GM12891 (cell line): Measurements from ENCODE around the gene TMEM119.
"Not testable (repeated sequence)": the region's sequence is repeated elsewhere in the genome, so short reads cannot be mapped to it uniquely, and the experiment has no call there.

Source experiments
- DNase-seq: peaks from one replicate; pipeline ENCODE4 v3.0.0; 2011; ENCODE audit warnings: low spot score; ENCODE audit not compliant: insufficient read length
- FAIRE-seq: peaks from 2 replicates; lab custom pipeline; 2011; peaks lifted over from hg19 to GRCh38; lab: Jason Lieb, UNC
- PAX5 ChIP-seq: IDR thresholded peaks from 2 replicates; pipeline ENCODE4 v1.6.1; 2011; ENCODE audit warnings: low read length, moderate library complexity, mild to moderate bottlenecking; ENCODE audit not compliant: insufficient read depth, severe bottlenecking
- POLR2A ChIP-seq: IDR thresholded peaks from 2 replicates; pipeline ENCODE4 v1.6.1; 2011; ENCODE audit warnings: low read depth, low read length, control low read depth
- POLR2AphosphoS5 ChIP-seq: IDR thresholded peaks from 2 replicates; pipeline ENCODE4 v1.6.1; 2011; ENCODE audit warnings: low read depth, low read length, control low read depth
- POU2F2 ChIP-seq: IDR thresholded peaks from 2 replicates; pipeline ENCODE4 v1.6.1; 2011; ENCODE audit warnings: low read depth, mild to moderate bottlenecking, control low read depth, low read length, moderate library complexity
- SPI1 ChIP-seq: IDR thresholded peaks from 2 replicates; pipeline ENCODE4 v1.6.1; 2011; ENCODE audit warnings: low read depth, low read length, control low read depth
- TAF1 ChIP-seq: IDR thresholded peaks from 2 replicates; pipeline ENCODE4 v1.6.1; 2011; ENCODE audit warnings: low read depth, low read length, control low read depth

The TMEM119 gene

GRCh38 chr12:108592033-108592909, 5.6 kb downstream of the TMEM119 start:
- FAIRE-seq, result no peak
- no peak for TF ChIP-seq POLR2AphosphoS5
- TF ChIP-seq POU2F2, result no peak
- no peak for TF ChIP-seq POLR2A
- TF ChIP-seq SPI1, result no peak
- TF ChIP-seq TAF1, result no peak
- no peak for TF ChIP-seq PAX5
- DNase-seq, result no peak

DNA sequence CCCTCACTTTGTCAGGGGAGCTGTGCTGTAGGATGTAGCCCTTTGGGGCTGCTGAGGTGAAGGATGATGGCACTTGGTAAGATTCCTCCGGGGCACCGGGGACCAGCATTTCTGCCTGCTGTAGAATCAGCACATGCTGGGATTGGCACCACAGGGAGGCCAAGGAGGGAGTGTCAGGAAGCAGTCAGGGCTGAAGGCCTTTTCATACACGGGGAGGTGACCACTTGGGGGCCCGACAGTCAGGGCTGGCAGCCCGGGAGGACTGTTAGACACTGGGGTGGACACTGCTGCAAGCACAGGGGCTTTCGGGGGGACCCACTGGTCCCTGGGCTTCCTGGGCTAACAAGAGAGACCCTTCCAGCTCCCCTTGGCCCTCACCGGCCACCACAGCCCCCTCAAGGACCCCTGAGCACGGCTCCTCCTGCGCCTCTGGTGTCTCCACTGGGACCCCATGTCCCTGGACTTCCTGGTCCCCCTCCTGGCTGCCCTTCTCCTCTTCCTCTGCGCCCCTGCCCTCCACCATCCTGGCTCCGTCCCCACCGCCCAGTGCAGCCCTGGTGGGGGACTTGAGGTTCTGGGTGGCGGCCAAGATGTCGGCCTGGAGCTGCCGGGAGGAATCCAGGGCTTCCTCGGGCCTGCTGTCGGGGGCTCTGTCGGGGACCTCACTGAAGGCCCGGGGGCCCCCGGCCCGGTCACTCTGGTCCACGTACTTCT, 6.5 kb downstream of the TMEM119 start:
- DNase-seq, result no peak
- no peak for FAIRE-seq
- TF ChIP-seq POLR2A (no peak), POLR2AphosphoS5 (no peak), TAF1 (no peak), POU2F2 (no peak), SPI1 (no peak), PAX5 (no peak)

DNA sequence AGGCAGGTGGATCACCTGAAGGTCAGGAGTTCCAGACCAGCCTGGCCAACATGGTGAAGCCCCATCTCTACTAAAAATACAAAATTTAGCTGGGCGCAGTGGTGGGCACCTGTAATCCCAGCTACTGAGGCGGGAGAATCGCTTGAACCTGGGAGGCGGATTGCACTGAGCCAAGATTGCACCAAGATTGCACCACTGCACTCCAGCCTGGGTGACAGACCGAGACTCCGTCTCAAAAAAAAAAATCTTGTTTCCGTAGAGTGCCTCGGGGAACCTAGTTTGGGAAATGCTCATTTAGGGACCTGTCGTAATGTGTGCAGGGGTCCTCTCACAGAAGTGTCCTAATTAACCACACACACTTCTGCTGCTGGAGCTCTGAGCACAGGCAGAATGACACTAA, 7.4 kb downstream of the TMEM119 start:
- FAIRE-seq, DNase-seq: not testable (repeated sequence)

- TF ChIP-seq POLR2A (no peak), POLR2AphosphoS5 (no peak), TAF1 (no peak), PAX5 (no peak), SPI1 (no peak), POU2F2 (no peak)
- DNase-seq (no peak), FAIRE-seq (no peak)
Measured at GRCh38 chr12:108589840-108590229, 8.0 kb downstream of the TMEM119 start.

DNA sequence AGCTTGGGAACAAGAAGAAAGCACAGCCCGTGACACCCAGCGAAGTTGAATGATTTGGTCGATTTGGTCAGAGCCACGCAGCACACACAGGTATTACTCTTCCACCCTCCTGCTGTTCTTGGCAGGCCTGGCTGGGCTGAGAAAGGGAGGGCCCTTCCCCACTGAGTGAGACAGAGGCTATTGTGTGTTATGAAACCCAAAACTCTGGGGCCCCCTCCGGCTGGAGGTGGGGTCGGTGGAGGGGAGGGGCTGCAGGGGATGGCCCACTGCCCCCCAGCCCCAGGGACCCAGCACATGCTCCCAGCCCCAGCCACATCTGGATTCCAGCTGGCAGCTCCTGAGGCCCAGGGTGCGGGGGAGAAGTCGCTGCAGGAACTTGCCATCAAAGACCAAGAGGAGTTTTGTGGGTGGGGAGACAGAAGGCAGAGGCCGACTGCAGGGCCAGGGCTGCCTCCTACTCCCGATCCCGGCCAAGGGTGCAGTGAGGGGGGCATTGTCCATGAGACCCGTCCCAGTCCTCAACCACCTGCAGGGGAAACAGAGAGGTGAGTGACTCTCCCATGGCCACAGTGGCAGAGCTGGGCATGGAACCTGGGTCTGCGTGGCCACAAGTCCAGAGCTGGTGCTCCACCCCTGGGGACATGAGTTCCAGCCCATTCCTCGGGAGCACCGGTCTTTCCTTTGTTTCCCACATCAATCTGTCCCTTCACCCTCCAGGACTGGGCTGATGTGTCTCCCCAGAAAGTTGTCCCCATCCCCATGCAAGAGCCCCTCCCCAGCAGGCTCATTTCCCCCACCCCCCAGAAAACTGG, 8.7 kb downstream of the TMEM119 start:
- no peak for FAIRE-seq
- TF ChIP-seq PAX5 (no peak), SPI1 (no peak), POLR2AphosphoS5 (no peak), POLR2A (no peak), TAF1 (no peak), POU2F2 (no peak)

GRCh38 chr12:108587826-108588225, 10.1 kb downstream of the TMEM119 start:
- no peak for DNase-seq
- TF ChIP-seq TAF1, result no peak
- no peak for TF ChIP-seq SPI1
- no peak for TF ChIP-seq PAX5
- no peak for TF ChIP-seq POU2F2
- TF ChIP-seq POLR2A, result no peak
- TF ChIP-seq POLR2AphosphoS5, result no peak
- no peak for FAIRE-seq

More for the DNA sequence above, 8.7 kb downstream of the TMEM119 start:
- DNase-seq, result no peak

GRCh38 chr12:108586306-108586705, 11.6 kb downstream of the TMEM119 start:
- TF ChIP-seq SPI1, result no peak
- TF ChIP-seq POU2F2, result no peak
- no peak for TF ChIP-seq POLR2A
- no peak for TF ChIP-seq TAF1
- no peak for TF ChIP-seq POLR2AphosphoS5
- TF ChIP-seq PAX5, result no peak
- no peak for FAIRE-seq
- DNase-seq, result no peak

DNA sequence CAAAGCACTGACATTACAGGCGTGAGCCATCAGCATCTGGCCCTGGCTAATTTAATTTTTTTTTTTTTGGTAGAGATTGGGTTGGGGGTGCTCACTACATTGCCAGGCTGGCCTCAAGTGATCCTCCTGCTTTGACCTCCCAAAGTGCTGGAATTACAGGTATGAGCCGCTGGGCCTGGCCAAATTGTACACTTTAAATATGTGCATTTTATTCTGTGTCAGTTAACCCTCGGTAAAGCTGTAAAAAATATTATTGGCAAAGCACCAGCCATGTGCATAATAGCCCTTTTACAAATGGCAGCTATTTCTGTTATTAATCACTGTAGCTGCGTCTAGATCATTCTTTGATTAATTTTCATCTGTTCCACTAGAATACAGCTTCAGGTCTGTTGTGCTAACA, 12.0 kb downstream of the TMEM119 start:
- DNase-seq, result no peak
- FAIRE-seq, result no peak
- TF ChIP-seq TAF1 (no peak), POU2F2 (no peak), POLR2A (no peak), SPI1 (no peak), POLR2AphosphoS5 (no peak), PAX5 (no peak)

DNA sequence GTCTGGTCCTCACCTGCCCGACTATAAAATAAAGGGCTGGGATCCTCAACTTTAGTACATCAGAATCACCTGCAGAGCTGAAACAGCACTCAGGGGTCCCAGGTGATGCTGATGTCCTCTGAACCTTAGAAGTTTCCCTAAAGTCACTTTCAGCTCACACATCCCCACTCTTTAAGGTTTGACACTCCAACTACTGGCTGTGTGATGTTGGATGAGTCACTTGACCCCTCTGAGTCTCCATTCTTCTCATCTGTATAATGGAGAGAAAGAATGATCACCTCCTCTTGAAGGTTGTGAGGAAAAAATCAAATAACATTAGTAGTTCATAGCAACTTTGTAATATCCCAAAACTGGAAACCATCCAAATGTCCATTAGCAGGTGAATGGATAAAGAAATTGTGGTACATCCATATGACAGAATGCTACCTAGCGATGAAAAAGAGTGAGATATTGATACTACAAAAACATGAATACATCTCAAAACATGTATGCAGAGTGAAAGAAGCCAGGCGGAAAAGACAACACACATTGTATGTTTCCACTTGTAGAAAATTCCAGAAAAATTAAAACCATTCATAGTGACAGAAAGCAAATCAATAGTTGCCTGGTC, 13.3 kb downstream of the TMEM119 start:
- FAIRE-seq (no peak), DNase-seq (no peak)
- TF ChIP-seq POLR2A (no peak), PAX5 (no peak), SPI1 (no peak), POLR2AphosphoS5 (no peak), POU2F2 (no peak), TAF1 (no peak)
